HG03159 (cell line): ENCODE data around the gene MAST4.
A peak's percentile ranks its signal among the peaks of the same experiment; 100 is the strongest.

Experiments
- ATAC-seq: cut with Tn5 transposase; IDR thresholded peaks from one replicate; pipeline ENCODE4 v1.9.1; 2021; ENCODE audit warnings: mild to moderate bottlenecking, moderate library complexity; ENCODE audit not compliant: unreplicated experiment

Gene MAST4

DNA sequence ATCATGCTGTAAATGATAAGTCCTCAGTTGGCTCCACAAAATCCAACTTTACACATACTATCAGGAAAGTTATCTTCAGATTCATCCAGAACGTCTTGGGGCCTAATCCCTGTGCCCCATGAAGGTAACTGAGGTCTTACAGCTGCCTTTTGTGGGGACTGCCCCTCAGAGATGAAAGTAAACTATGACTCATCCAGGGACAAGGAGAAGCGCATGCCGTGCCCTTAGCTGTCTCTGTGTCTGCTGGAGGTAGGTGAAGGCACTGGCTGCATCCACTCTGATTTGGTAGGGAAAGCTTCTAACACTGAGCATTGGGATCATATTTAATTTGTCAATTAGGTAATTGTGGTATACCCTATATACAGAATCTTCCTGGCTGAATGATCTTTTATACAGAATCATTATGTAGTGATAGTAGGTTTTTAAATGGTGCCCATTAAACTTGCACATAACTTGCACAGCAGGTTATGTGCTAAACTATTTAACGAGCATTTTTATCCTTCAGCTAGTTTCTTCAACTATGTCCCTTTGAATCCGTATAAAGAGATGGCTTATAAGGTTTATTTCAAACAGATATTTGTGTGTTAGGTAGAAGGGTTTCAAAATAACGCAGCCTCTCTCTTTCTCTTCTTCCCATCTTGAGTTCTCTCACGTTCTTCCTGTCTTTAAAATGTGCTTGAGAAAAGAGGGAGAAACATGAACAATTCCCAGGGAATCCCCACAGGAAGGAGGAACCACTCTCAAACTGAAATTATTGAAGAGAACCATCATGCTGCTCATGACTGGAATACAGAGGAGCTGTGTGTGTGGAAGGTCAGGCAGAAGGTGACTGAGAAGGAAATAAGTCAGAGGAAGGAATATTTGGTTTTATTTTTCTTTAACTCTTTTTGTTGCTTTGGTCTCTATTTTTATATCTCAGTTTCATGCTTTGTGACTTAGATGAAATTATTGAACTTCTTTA lies 349.5 kb downstream of the MAST4 start:
- ATAC-seq = peak; percentile 86

DNA sequence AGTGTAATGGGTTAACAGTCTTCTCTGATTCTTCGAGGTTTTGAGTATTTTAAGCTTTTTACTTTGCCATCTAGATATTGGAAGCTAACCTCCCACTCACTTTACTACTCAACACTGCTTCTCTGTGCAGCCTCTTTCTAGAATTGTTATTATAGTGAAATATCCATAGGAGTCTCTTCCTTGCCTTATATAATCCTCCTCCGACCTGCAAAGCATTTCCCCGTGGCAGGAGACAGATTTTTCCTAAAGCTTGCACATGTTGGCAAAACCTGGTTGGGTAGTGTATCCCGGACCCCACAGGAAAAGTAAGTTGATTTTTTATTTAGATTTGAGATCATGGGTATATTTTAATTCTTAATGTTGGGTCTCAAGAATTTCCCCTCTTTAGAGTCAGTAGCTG lies 351.3 kb downstream of the MAST4 start:
- no peak for ATAC-seq

DNA sequence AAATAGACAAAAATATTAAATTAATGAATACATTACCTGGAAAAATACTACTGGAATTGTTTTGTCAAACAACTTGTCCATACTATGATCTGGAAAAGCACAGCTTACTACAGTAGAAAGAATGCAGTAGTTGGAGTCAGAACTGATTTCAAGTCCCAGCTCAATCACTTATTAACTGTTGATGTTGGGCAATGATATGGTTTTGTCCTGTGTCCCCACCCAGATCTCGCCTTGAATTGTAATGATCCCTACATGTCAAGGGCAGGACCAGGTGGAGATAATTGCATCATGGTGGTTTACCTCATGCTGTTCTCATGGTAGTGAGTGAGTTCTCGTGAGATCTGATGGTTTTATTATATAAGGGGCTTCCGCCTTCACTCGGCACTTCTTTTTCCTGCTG lies 352.9 kb downstream of the MAST4 start:
- no peak for ATAC-seq

DNA sequence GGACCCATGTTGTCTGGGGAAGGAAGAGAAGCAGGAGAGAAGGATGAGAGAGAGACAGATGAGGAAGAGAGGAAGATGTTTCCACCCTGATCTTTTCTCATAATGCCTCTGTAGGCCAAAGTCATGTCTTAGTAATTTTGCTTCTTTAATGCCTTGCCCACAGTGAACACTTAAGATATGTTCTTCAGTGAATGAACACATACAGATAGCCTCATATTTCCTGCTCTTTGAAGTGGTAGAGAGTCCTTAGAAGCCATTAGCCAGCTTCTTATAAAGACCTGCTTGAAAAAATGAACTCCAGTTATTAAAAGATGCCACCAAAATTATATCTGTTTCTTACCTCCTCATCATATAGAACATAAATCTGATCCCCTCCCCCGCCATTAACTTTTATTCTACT lies 356.0 kb downstream of the MAST4 start:
- no peak for ATAC-seq

DNA sequence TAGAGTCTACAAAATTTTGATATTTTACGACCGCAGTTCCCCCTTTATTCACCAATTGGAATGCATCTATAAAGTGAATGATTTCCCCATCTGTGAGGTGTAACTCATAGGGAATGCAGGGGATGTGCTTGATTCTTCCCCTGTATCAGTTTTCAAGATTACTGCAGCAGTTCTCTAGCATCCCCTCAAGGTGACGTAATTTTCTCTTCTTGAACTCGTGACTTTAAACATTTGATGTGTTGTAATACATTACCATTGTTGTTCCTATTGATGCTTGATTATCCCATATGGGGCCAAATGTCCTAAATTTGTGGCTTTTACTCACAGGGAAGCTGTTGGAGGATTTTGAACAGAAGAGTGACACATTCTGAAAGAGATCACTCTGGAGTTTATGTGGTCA lies 360.2 kb downstream of the MAST4 start:
- no peak for ATAC-seq

DNA sequence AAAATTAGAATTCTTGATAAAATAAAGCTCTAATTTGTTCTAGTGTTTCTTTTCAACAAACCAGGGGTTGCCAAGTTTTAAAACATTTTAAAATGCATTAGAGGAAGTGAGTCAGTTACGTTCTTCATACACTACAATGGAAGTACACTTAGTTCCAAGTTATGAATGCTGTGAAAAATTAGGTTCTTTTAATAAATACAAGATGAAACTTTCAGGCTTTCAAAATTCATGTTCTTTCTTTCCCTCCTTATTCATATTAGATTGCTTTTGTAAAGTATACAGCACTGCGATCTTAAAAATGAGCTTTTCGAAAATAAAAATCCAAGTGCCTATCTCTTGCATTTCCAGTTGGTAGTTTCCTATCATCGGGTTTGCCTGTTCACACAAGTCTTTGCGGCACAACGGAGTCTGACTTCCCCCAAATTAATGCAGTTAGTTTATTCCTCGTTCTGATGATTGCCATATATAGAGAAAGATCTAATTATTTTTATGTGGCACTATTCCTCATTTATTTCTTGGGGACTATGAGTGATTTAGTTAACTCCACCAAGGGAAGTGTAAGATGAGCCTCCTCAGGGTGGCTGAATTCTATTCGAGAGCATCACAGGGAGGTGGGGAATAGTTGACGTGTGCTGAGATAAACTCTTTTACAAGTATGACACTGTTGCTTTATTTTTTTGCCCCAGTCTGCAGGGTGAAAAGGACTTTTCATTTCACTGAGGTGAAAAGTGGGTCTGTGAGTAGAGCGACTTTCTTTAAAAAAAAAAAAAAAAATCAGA lies 362.2 kb downstream of the MAST4 start:
- no peak for ATAC-seq

DNA sequence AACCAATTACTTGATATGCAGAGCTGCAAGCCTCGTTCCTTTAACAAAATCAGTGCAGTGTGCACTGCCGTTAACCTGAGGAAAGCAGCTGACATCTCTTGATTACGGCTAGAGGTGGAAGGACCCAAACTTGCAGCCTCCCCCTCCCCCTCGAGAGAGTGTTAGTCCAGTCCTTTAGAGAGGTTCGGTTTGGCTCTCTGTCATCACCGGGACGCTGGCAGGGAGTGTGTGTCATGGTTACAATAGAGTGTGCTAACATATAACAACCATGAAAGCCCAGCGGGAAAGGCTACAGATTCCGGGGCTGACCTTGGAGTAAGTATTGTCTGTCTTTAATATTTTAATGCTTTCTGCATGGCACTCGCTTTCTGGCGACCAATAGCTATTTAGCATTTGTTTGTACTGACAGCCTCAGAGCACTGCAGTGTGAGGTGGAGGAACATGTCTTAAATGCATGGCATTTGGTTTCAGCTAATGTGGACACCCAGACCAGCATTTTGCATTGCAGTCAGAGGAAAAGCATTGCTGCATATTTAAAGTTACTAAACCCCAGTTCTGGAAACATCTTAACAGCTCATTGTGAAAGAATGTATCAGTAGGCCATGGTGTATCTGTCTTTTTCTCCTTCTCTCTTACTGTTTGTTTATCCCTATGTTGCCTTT lies 362.9 kb downstream of the MAST4 start:
- ATAC-seq = no peak

DNA sequence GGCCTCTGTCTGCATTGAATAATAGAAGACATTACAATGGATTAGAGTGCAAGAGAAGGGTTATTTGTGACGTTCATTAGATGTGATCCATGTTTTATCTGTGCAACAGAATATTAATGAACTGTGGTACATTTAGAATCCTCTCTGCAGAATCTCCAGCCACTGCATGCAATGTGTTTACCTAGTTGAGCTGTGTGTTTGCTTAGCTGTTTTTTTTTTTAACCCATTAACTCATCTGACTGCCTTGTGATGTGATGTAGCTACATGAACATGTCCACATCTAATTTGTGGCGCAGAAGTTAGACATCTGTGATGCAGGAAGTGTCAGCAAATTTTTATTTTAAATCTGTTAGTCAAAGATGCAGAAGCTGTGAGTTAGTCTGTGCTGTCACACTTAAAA lies 363.5 kb downstream of the MAST4 start:
- no peak for ATAC-seq

DNA sequence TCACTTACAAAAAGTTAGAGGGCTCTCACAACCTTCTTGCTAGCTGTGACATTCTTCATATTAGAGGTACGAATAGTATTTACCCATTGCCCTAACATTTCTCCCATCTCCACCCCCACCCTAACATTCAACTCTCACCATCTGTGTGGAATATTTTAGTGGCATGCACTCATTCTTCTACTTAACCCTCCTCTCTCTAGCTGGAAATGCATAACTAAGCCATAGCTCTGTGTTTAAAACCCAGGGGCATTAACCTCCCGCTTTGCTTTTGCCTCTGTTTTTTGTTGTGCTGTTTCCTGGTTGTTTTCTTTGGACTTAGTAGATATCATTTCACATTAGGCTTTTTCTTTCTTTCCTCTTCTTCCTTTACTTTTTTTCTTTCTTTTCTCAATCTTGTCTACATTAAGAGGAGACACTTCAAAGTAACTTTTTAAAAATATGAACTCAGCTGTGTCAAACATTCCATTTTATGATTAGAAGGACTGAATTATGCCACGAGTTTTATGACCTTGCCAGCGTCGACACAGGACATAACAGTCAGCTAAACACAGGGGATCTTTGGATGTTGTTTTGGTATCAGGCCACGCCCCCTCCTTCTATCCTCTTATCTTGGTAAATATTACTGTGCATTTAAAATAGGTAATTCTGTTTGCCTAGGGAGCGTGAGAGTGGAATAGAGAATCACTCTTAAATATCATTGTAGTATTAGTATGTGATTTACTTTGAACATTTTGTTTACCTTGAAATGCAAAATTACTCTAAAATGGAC lies 364.4 kb downstream of the MAST4 start:
- ATAC-seq = no peak

DNA sequence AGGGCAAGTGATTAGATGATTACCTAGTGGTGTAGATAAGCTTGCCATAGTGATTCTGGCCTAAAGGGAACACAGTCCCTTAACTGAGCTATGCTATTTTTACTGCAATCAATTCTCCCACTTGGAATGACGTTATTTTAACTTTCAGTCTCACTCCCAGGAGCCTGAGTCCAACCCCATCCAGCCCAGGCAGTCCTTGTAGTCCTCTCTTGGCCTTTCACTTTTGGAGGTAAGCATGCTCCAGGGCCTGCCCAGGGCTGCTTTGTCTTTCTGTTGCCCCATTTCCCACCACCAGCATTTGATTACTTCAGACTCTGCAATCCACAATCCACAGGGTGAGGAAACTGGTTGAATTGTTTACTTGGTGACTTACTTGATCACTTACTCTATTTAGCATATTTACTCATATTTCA lies 367.4 kb downstream of the MAST4 start:
- no peak for ATAC-seq

DNA sequence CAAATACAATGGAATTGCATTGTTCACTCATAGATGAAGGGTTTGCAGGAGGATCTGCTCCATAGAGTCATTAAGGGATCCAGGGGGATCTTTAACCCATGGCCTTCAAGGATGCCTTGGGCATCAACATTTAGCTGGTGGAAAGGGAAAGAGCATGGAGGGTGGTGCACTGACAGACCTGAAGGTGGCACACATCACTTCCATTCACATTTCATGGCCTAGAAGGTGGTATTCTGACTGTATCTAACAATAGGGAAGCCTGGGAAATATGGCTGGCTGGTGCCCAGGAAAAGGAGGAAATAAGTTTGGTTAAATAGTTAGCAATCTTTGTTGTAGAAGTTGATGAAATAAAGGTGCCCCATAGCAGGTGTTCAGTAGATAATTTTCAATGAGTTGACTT lies 370.2 kb downstream of the MAST4 start:
- no peak for ATAC-seq

DNA sequence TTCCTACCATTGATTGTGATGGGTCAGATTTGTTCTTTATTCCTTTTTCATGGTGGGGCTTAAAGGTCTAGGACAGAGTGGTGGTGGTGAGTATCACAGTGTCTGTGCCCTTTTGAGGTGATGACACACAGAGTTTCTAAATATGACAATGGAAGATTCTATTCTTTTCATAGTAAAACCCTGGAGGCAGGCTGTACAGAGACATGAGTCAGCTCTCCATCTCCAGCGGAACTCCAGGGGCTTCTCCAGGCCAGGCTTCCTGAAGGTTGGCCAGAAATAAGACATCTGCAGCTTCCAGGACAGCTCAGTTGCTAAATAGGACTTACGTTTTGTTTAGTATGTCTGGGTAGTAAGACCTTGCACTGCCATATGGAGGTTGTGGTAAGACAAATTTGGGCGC lies 370.9 kb downstream of the MAST4 start:
- ATAC-seq = no peak

DNA sequence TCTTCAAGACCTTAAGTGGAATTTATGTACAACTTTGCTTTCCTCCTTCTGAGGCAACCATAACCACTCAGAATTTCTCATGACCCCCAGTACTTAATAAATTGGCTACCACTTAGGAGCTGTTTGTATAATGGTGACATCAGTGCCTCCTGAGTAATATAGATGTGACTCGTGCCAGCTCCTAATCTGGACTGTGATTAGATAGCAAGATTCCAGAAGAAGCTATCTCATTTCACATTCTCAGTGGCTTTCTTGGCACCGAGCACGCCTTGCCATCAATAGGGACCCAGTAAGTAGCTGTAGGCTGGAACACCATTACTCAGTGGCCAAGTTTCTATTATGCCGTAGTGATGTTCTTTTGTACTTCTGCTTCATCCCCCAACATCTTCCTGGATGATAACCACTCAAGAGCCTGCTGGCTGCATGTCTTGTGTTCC lies 371.7 kb downstream of the MAST4 start:
- ATAC-seq = no peak

DNA sequence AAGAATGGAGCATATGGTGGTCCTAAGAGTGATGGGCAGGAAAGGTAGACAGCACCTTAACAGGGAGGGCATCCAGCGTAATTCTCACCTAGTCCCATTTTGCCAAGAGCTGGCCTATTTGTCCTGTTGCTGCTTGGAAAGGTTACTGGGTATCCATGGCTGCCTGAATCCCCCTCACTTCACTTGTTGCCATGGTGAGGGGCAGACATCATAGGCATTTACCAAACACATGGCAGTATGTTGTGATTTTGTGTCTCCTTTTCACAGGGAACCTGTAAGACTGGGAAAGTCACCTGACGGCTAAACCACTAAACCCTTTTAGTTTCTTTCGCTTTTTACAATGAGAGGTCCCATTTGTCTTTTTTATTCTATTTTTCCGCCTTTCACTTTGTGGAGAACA lies 373.3 kb downstream of the MAST4 start:
- ATAC-seq = no peak

DNA sequence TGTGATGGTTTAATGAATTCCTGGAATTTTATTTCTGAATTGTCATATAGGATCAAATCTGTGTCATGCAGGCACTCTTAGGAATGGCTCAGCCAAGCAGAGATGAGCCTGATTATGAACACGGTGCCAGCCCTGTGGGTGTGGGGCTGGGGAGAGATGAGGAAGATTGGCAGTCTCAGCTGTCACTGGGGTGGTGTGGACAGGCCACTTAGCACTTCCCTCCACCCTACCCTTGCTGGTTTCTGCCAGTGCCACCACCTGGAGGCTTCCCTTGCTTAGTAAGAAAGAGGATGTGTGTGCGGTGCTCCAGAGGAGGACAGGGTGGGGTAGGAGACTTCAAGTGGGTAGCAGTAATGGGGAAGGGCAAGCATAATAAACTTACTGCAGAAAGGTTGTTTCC lies 373.8 kb downstream of the MAST4 start:
- ATAC-seq = no peak

DNA sequence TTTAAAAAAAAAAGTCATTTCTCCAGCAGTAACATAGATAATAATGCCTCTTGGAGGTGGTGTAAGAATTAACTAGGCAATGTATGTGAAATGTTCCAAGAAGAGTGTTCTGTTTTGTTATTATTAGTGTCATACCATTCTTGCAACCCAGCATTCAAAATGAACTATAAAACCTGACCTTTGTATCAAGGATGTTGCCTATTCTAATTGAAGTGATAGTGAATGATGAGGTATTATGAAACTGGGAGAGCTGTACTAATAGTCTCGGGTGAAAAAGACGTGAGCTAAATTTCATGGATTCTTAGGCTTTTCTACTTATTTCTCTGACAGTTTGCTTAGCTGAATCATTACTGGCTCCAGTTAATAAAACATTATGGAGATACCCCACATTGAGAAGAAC lies 375.8 kb downstream of the MAST4 start:
- no peak for ATAC-seq

DNA sequence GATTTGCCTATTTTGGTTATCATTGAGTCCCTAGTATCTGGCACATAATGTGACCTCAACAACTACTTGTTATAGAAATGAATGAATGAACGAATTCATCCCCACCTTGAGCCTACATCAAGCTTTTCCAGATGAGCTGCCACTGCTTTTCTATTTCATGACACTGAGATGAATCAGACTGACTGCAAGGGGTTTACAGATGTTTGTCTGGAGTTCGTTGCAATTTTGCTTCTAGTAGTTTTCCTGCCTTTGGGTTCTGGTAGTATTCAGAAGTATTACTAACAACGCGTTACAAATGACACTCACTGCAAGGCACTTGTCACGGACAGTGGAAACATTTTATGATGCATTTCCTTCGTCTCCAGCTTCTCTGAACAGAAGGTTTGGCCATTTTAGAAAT lies 378.1 kb downstream of the MAST4 start:
- no peak for ATAC-seq

DNA sequence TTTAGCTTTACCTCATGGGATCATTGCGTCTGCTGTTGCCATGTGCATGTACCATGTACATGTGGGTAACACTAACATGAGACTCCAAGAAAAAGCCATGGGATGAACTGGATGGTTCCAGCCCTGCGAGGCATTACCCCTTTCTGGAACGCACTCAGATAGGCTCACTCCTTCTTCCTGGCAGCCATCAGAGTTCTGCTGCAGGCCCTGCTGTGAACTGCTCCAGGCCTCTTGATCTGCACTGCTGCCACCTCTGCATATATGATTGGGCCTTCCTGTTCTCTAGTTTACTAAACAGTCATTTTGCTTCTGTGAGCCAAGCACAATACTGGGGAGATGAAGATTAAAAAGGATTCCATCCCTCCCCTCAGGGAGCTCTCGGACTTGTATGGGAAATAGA lies 379.9 kb downstream of the MAST4 start:
- ATAC-seq = no peak

DNA sequence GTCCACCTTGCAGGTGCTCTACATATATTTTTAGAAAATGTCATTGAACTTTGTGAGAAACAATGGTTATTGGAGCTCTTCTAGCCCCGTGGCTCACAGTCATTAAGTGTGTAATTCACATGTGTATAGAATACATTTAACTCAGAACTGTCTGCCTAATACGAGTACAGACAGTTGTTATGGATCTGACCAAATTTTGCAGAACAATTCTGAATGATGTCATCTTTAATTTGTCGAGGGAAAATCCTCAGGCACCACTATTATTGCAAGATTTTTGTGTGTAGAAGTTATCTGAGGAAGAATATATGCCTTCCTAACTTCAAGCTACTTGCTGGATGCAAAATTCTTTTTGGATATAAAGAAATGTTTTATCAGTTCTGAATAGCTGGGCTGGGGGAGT lies 383.5 kb downstream of the MAST4 start:
- ATAC-seq = no peak

DNA sequence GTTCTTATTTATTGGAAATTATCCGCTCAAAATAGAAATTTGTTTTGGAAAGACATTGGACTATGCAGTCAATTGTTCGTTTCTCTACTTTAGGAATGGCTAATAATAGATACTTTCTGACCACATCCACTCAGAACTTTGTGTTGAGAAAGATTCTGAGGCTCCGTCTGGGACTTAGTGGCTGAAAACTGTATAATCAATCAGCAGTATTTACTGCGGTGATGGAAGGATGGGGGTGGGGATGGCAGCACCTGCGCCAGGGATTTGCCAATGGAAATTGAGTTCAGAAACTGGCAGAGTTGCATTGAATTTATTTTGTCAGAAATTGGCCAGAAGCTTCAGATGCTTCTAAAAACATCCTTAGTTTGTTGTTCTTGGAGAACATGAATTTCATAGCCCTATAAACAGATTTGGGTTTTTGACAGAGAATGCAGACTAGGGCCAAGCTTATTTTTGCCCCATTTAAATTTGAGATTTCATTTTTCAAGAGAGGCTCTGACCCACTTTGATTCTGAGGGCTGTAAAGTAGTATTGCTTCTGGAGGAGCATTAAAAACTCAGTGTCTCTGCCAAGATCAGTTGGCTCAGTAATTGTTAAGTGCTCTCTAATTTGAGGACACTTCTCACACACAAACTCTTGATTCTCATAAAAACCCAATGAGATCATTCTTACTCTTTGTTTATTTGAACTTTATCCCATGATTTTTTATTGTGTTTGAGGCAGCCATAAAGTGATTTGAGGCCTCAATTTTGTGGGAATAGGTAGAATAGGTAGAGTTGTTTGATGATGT lies 385.3 kb downstream of the MAST4 start:
- ATAC-seq = no peak
